ENCODE measurements around the gene CCL7.

CCL7 gene

DNA sequence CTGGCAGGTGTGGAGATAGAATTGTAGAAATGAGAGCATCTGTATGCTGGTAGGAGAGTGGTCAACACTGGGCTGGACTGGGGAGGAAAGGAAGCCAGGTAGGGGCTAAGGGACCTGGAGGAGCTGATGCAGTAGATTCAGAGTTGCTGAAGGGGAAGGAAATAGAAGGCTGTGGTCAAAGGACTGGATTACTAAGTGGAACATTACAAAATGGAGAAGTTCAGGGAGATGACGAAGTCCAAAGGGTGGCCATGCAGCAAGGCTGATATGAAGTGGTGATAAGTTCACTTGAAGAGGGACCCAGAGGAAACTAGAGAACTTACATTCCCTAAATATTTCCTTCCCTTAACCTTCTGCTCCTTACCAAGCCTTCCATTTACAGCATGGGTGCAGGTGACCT lies 23.6 kb upstream of the CCL7 start:
- DNase-seq (ENCODE audit: low read depth in 2 of 2, low spot score in 1 of 2) = no peak

DNA sequence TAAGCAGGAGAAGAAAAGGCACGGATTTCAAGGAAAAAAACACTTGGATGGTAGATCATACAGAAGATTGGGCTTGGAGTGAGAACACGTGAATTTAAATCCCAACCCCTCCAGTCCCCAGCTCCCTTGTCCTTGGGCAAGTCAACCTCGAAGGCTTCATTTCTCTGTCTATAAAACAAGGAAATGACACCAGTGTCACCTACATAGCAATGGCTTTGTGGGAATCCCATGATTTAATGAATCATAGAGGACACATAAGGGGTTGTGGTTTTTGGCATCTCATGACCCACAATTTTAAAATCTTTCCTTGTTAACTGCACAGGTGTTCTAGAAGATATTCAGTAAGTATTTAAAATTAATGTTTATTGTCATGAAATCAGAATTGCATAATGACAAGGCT lies 23.1 kb upstream of the CCL7 start:
- no peak for DNase-seq (ENCODE audit: low read depth in 2 of 2, low spot score in 1 of 2)

DNA sequence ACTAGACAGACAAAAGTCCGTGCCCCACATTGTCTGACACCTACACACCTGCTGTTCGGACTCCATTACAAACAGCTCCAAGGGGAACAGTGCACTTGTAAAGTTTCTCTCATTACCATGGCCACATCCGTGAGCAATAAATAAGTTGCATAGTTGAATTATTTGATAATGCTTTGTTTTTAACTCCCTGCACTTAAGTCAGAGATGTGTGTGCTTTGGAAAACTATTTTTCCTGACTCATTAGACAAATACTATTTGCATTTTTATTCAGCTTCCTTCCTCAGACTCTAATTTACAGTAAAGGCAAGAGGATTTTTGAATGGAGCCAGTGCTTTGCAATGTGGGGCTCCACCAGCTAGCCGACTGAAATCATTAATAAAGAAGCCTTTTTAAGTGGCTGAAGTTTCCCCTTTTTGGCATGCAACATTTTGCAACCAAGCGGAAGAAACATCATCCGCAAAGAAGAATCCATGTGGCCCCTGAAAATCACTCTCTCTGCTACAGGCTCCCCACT lies 21.5 kb upstream of the CCL7 start:
- DNase-seq (ENCODE audit: low read depth in 2 of 2, low spot score in 1 of 2) = no peak

DNA sequence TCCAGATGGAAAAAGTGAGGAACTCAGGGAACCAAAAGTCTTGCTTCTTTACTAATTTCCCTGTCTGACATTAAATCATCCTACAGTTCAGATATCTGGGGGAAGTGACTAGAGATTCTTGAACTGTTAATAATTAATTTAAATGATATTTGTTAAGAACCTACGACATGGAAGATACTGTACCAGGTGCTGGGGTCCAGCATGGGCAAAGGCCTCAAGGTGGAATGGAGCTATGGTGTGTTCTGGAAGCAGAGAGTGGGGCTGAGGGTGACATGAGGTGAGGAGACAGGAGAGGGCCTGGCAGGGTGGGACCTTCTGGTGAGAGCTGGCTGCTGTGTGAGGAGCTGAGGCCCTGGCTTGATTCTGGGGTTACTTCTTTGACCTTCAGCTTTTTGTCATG lies 21.0 kb upstream of the CCL7 start:
- no peak for DNase-seq (ENCODE audit: low read depth in 2 of 2, low spot score in 1 of 2)

DNA sequence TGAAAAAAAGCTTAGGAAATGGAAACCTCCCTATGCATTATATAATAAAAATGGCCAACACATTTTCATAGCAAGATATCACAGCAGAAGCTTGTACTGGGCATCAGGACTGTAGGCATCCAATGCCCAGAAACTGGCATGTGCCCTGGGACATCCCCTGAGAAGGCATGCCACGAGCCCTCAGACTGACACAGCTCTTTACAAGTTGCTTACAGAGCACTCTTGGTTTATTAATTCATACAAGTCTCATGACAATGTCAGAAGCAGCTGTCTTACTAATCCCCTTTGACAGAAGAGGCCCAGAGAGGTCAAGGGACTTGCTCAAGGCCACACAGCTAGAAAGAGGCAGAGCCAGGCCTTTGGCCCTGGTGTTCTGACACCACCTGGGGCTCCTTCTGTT lies 20.5 kb upstream of the CCL7 start:
- no peak for DNase-seq (ENCODE audit: low read depth in 2 of 2, low spot score in 1 of 2)

DNA sequence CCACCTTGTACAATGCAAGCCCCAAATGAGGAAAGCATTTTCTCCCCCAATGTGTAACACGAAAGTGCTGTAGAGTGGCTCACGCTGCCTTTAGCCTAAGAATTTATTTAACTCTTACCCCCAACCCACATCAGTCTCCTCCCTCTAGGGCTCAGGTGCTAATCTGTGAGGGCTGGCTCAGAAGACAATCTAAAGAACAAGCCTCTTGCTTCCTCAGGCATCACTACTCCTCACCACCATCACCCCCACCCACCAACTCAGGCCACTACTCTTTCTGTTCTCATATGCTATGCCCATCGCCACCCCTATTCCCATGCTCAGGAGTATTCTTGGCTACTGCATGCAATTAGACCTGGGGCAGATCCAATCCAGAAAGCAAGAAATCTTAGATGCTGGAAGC lies 18.8 kb upstream of the CCL7 start:
- DNase-seq (ENCODE audit: low read depth in 2 of 2, low spot score in 1 of 2) = no peak

DNA sequence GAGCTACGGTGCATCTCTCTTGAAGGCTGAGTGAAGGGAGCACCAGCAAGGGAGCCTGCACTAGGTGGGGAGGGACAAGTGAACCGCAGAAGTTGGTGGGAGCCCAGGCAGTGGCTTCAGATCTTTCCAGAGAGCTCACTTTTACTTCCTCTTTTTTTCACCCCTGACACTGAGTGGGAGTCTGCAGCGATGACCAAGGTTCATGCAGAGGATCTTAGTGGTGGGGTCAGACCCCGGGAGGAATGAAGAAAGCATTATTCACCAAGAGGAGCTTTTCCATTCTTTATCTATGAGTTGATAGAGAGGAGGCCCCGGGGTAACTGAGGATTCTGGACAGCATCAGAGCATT lies 18.0 kb upstream of the CCL7 start:
- DNase-seq (ENCODE audit: low read depth in 2 of 2, low spot score in 1 of 2) = no peak

DNA sequence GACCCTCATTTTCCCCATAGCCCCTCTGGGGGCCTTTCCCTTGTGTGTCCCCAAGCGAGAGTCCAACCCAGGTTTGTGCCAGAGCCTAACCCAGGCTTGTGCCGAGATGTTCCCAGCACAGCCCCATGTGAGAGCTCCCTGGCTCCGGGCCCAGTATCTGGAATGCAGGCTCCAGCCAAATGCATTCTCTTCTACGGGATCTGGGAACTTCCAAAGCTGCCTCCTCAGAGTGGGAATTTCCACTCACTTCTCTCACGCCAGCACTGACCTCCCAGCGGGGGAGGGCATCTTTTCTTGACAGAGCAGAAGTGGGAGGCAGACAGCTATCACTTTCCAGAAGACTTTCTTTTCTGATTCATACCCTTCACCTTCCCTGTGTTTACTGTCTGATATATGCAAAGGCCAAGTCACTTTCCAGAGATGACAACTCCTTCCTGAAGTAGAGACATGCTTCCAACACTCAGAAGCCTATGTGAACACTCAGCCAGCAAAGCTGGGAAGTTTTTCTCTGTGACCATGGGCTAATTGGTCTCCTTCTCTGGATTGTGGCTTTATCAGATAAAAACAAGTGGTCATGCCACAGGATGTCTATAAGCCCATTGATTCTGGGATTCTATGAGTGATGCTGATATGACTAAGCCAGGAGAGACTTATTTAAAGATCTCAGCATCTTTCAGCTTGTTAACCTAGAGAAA lies 17.4 kb upstream of the CCL7 start:
- no peak for DNase-seq (ENCODE audit: low read depth in 2 of 2, low spot score in 1 of 2)

DNA sequence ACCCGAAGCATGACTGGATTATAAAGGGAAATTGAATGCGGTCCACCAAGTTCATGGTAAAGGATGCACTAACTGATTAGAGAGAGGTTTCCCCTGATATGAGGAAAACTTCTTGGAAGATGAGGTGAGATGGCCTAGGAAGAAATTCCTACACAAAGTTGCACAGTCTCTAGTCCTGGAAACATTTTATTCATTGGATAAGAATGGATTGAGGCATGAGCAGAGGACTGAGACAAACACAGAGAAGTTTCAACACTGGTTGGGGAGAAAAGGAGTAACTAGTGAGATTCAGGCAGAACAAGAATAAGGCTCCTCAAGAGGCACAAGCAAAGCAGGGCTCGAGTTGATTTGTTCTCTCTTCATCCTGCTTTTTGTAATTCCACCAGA lies 16.9 kb upstream of the CCL7 start:
- no peak for DNase-seq (ENCODE audit: low read depth in 2 of 2, low spot score in 1 of 2)

DNA sequence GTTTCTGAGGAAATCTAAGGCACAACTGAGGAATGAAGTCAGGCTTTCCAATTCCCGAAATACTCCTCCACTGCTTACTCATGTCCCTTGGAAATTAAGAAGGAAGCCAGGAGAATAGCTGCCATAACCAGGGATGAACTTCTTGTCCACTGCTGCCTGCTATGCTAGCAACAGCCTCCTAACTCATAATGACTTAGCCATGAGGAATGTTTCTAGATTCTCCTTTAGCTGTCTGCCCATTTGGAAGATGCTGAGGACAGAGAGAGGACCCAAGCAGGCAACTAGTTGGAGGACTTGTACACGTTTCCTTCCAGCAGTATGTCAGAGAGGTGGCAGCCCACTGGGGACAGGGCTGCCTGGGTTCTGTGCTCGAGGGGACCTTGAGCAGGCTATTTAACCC lies 15.9 kb upstream of the CCL7 start:
- no peak for DNase-seq (ENCODE audit: low read depth in 2 of 2, low spot score in 1 of 2)

DNA sequence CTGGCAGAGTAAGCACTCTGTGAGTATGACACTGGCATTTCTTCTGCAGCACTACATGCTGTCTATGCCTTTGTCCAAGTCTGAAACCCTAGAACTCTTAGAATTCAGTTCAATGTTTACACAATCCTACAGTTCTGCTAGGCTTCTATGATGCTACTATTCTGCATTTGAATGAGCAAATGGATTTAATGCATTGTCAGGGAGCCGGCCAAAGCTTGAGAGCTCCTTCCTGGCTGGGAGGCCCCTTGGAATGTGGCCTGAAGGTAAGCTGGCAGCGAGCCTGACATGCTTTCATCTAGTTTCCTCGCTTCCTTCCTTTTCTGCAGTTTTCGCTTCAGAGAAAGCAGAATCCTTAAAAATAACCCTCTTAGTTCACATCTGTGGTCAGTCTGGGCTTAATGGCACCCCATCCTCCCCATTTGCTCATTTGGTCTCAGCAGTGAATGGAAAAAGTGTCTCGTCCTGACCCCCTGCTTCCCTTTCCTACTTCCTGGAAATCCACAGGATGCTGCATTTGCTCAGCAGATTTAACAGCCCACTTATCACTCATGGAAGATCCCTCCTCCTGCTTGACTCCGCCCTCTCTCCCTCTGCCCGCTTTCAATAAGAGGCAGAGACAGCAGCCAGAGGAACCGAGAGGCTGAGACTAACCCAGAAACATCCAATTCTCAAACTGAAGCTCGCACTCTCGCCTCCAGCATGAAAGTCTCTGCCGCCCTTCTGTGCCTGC lies 15.2 kb upstream of the CCL7 start, which contains the start of gene CCL2:
TSS of gene CCL2 (plus strand) at position 635 of the 730 bp plus-strand sequence. CDS start at position 700, 65 bp downstream.
- DNase-seq (ENCODE audit: low read depth in 2 of 2, low spot score in 1 of 2) = no peak

DNA sequence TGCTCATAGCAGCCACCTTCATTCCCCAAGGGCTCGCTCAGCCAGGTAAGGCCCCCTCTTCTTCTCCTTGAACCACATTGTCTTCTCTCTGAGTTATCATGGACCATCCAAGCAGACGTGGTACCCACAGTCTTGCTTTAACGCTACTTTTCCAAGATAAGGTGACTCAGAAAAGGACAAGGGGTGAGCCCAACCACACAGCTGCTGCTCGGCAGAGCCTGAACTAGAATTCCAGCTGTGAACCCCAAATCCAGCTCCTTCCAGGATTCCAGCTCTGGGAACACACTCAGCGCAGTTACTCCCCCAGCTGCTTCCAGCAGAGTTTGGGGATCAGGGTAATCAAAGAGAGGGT lies 14.7 kb upstream of the CCL7 start:
- no peak for DNase-seq (ENCODE audit: low read depth in 2 of 2, low spot score in 1 of 2)

DNA sequence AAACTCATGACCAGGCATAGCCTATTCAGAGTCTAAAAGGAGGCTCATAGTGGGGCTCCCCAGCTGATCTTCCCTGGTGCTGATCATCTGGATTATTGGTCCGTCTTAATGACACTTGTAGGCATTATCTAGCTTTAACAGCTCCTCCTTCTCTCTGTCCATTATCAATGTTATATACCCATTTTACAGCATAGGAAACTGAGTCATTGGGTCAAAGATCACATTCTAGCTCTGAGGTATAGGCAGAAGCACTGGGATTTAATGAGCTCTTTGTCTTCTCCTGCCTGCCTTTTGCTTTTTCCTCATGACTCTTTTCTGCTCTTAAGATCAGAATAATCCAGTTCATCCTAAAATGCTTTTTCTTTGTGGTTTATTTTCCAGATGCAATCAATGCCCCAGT lies 14.2 kb upstream of the CCL7 start:
- DNase-seq (ENCODE audit: low read depth in 2 of 2, low spot score in 1 of 2) = no peak

DNA sequence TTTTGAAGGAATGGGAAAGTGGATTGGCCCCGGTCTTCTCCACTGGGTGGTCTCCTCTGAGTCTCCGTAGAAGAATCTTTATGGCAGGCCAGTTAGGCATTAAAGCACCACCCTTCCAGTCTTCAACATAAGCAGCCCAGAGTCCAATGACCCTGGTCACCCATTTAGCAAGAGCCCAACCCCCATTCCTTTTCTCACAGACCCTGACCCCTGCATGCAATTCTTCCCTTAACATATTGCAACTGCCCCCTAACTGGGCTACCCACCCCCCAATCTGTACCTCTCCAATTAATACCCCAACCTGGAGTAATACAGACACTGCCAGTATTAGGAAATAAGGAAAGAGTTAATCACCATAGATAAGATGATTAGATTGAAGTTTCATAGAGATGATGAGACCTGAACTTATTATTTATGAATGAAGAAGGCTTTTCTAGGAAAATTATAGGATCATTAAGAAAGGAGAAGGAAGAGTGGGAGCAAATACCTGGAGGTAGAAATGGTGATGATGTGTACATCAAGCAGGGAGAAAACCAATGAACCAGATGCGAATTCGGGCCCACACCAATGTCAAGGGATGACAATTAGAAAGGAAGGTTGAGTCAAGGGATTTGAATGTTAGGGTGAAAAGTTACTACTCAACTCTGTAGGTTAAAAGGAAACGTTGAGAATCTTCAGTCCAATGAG lies 12.6 kb upstream of the CCL7 start:
- no peak for DNase-seq (ENCODE audit: low read depth in 2 of 2, low spot score in 1 of 2)

DNA sequence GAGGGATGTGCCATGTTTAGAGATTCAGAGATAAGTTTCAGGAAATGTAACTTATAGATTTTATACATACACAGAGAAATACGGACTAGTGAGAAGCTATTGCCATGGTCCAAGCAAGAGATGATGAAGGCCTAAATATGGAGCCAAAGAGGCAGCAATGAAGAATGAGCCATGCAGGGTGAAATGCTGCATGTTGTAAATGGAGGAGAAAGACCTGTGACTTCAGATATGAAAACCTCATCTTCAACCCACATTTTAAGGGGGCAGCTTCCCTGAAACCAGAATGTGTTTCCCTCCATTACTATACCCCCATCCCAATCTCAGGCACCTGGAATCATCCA lies 12.1 kb upstream of the CCL7 start:
- no peak for DNase-seq (ENCODE audit: low read depth in 2 of 2, low spot score in 1 of 2)

DNA sequence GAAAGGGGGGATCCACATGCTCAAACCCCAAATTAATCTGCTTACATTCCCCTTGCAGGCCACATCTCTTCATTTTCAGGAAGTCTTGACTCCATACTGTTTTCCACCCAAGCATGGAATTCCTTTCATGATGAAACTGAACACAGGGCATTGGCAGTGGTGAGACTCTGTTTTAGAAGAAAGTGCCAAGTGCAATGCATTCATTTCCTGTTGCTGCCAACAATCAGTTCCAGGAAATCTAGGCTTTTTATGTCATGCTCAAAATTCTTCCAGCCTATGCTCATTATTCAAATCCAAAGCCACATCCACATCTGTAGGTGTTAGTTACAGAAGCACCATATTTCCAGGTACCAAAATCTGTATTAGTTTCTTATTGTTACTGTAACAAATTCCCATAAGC lies 10.9 kb upstream of the CCL7 start:
- no peak for DNase-seq (ENCODE audit: low read depth in 2 of 2, low spot score in 1 of 2)

DNA sequence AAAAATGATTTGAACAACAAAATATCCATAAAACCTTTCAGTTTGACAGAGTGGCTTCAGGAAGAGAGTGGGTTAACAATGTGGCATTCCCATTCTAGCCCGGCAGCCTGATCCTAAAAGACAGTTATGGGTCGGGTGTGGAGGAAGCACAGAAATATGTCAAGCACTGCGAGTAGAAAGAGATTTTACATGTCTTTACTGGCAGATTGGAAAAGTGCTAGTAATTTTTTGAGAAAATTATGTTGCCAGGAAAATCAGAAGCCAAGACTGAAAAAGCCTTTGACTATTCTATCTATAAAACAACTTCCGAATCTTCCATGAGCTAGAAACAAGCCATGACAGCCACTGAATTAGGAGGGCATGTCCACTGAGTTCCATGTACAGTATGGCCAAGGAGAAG lies 9.2 kb upstream of the CCL7 start:
- no peak for DNase-seq (ENCODE audit: low read depth in 2 of 2, low spot score in 1 of 2)

DNA sequence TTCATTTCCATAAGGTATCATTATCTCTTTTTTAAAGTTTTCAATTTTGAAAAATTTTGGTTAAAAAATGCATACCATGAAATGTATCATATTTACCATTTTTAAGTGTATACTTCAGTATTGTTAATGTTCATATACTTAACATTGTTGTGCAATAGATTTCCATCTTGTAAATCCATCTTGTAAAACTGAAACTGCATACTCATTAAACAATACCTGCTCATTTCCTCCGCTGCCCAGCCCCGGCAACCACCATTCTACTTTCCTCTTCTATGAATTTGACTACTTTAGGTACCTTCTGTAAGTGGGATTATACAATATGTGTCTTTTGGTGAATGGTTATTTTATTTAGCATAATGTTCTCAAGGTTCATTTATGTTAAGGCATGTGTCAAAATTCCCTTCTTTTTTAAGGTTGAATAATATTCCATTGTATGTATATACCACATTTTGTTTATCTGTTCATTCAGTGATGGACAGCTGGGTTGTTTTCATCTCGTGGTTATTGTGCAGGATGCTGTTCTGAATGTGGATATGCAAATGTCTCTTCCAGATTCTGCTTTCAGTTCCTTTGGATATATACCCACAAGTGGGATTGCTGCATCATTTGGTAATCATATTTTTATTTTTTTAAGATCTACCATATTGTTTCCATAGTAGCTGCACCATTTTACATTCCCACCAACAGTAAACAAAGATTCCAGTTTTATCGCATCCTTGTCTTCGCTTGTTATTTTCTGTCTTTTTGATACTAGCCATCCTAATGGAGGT lies 8.3 kb upstream of the CCL7 start:
- DNase-seq (ENCODE audit: low read depth in 2 of 2, low spot score in 1 of 2) = no peak

DNA sequence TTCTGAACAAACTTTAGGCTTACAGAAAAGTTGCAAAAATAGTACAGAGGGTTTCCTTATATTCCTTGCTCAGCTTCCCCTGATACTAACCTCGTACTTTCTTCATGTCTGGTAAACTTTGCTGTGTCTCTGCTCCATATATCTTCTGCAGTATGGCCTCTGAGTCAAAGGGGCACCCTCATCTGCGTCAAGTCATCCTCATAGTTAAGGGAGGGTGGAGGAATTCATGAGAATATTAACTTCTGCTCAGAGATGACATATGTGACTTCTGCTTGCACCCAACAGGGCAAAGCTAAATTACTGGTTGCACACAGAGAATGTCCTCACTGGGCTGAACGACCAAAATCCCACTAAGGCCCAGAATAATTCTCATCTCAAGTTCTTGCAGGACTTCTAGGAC lies 4.3 kb upstream of the CCL7 start:
- no peak for DNase-seq (ENCODE audit: low read depth in 2 of 2, low spot score in 1 of 2)

DNA sequence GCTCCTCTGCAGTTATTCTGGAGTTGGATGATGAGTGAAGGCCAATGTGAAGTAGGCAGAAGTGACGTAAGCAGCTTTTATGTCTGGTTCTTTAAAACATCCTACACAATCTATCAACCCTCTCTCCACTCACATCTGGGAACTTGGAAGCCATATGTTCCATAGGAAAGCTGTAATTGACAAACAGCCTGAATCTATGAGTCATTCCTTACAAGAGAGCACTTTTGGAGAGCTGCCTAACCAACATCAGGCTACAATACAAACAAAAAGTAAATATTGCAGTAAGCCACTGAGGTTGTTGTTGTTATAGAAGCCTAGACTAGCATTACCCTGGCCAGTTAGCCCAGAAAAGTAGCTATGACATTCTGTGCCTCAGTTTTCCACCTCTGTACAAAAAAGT lies 5.9 kb downstream of the CCL7 start:
- no peak for DNase-seq (ENCODE audit: low read depth in 2 of 2, low spot score in 1 of 2)

DNA sequence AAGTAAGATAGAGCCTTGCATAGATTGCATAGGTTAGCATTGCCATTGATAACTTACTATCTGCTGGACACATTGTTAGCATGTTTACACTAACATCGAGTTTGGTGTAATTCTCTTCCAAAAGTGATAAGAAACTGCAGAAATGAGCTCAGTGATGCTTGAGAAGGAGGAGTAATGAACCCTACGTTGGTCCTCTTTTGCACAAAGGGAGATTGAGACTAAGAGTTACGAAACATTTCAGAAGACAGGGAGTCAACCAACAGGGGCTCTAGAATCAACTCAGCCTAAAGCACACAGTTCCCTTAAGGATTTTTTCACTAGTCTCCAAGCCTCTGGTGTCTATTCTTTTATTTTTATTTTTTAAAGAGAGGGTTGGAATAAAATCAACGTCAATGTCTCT lies 6.8 kb downstream of the CCL7 start:
- DNase-seq (ENCODE audit: low read depth in 2 of 2, low spot score in 1 of 2) = no peak

DNA sequence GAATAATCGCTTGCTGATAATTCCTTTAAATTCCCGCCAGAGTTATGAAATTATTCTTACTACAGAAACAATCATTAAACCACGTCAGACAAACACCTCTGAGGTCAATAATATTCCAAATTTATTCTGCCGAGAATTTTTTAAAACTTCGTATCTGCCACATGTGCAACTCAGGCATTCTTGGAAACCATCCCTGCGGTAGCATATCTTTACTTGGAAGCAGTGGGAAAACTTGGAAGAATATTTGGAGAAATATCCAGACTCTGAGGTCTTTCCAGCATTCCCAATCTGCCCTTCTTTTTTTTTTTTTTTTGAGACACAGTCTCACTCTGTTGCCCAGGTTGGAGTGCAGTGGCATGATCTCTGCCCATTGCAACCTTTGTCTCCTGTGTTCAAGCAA lies 13.6 kb downstream of the CCL7 start:
- DNase-seq (ENCODE audit: low read depth in 2 of 2, low spot score in 1 of 2) = no peak

Measured in stimulated activated CD8-positive, alpha-beta memory T cell treated with anti-CD3 and anti-CD28 coated beads, Interleukin-4, amount 100 ng/mL, for 1 hour (primary cell).